Right lobe of liver (tissue), 6 donors: ENCODE data around the gene DHRSX. TPM values are rescaled to one million over a fixed set of nuclear protein-coding genes. Genes with fewer than 3 reads are reported as not detected.

Experiments used
- ATAC-seq, 4 donors: fragments of 200-7000 bp; cut with Tn5 transposase; one replicate each; pipeline ENCODE4 v1.9.1; 2020; ENCODE audit warnings: mild to moderate bottlenecking in 4 of 4, moderate library complexity in 4 of 4
- DNase-seq, 3 donors: peaks; one replicate each; pipeline ENCODE4 v3.0.0-alpha.2; 2020
- H3K27ac ChIP-seq, 3 donors: fragments of 200-600 bp; one replicate each; pipeline ENCODE4 v1.8.0; 2022
- H3K27me3 ChIP-seq, 2 donors: fragments of 200-600 bp; one replicate each; pipeline ENCODE4 v1.8.0; 2022
- H3K36me3 ChIP-seq, 4 donors: fragments of 200-600 bp; sonication (generic) in 1 of 4; one replicate each; pipeline versions ENCODE4 v1.5.1 to v1.8.0; 2017 to 2022; ENCODE audit warnings: control low read depth in 1 of 4
- H3K4me1 ChIP-seq, 4 donors: fragments of 200-600 bp; sonication (generic) in 1 of 4; one replicate each; pipeline versions ENCODE4 v1.5.1 to v1.8.0; 2017 to 2022; ENCODE audit warnings: control low read depth in 1 of 4
- H3K4me3 ChIP-seq, 3 donors: fragments of 200-600 bp; one replicate each; pipeline ENCODE4 v1.8.0; 2022
- H3K9me3 ChIP-seq, 4 donors: fragments of 200-600 bp; sonication (generic) in 1 of 4; one replicate each; pipeline versions ENCODE4 v1.5.1 to v1.8.0; 2017 to 2022; ENCODE audit warnings: control low read depth in 1 of 4
- POLR2A ChIP-seq: fragments of 450-650 bp; IDR thresholded peaks from one replicate; pipeline ENCODE4 v1.6.1; 2017; ENCODE audit warnings: antibody characterized with exemption, mild to moderate bottlenecking
- WGBS: methylation state at CpG from one replicate; pipeline ENCODE4 v1.1.6; 2018; ENCODE audit warnings: low coverage, low lambda C conversion rate; ENCODE audit not compliant: insufficient coverage; ENCODE audit errors: missing lambda C conversion rate; 5-methylcytosine and 5-hydroxymethylcytosine counted together
- intact Hi-C, 2 donors: fragments of 100-400 bp; cut with DNase I; formaldehyde crosslinking; loops; one replicate each; pipeline versions ENCODE4 v1.11.2 to v1.14.1; 2022
- total RNA-seq, 6 experiments: library from RNA; depleted of rRNA in 2 of 6; stranded (reverse); fragments of >200 nt in 2 of 6; fragmentation: NEBNext Ultra II Directional in 3 of 6; extraction: Animal tissue kit (Norgen Biotek cat#: 25700) in 3 of 6; gene quantifications; one replicate each; pipeline versions ENCODE4 v1.1.0 to v1.2.4, GENCODE V29; 2016 to 2023
- TF ChIP-seq, protein P1 (sequence below), 4 donors: fragments of 200-600 bp in 3 of 4; fragments of 450-650 bp in 1 of 4; IDR thresholded peaks; one replicate each; pipeline versions ENCODE4 v1.5.1 to v1.8.0; 2016 to 2022; ENCODE audit warnings: antibody characterized with exemption in 4 of 4, mild to moderate bottlenecking in 2 of 4
- donor health status: DM: no; HTN: yes; CAD: no.
- donor health status: DM: no; HTN: no; CAD: no.
- donor health status: DM: no; HTN: no; CAD: no.
- donor health status: DM: no; HTN: yes; CAD: no.
- donor health status: DM: no; HTN: yes; CAD: no.

Gene DHRSX
- total RNA-seq, 6 experiments from 2014 or later, result 15.6 to 34.5 (median 29.0) TPM

DNA sequence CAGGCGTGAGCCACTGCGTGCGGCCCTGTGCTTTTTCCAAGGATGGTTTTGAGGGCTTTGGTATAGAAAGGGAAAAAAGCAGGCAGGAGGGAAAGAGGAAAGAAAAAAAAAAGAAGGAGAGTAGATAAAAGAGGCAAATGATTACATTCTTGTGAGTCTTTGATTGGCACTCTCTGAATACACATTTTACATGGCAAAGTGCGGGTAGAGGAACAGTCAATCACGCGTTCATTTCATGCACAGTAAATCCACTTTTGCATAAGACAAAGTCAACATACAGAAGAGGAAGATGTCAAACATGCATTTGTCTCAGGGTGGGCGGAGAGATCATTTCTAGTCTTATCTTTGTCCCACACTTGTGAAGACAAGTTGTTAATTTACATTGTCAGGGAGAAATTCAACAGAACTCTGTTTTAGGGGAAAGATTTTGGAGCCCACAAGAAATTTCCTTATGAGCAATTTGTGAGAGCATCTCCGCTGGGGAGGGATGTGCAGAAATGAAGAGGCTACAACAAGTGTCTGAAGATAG is 183.2 kb downstream of the DHRSX start:
- Histone ChIP-seq H3K4me1 (peaks cover 0 to 14% (median 3%) of the 10 kb centered on the region in 4 donors), H3K9me3 (no peaks in the 10 kb centered on the region), H3K27ac (no peak overlapping the region), H3K36me3 (no peaks in the 10 kb centered on the region), H3K4me3 (no peak overlapping the region), H3K27me3 (no peaks in the 10 kb centered on the region)
- DNase-seq (no peak), ATAC-seq (no peak)
- intact Hi-C loops, result no loop called here
- TF ChIP-seq, protein P1, sequence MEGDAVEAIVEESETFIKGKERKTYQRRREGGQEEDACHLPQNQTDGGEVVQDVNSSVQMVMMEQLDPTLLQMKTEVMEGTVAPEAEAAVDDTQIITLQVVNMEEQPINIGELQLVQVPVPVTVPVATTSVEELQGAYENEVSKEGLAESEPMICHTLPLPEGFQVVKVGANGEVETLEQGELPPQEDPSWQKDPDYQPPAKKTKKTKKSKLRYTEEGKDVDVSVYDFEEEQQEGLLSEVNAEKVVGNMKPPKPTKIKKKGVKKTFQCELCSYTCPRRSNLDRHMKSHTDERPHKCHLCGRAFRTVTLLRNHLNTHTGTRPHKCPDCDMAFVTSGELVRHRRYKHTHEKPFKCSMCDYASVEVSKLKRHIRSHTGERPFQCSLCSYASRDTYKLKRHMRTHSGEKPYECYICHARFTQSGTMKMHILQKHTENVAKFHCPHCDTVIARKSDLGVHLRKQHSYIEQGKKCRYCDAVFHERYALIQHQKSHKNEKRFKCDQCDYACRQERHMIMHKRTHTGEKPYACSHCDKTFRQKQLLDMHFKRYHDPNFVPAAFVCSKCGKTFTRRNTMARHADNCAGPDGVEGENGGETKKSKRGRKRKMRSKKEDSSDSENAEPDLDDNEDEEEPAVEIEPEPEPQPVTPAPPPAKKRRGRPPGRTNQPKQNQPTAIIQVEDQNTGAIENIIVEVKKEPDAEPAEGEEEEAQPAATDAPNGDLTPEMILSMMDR (IDR thresholded peaks at IDR 0.05), result no peak
- TF ChIP-seq POLR2A, result no peak
- 98% methylated on average over 8 of the region's 8 CpGs for WGBS

DNA sequence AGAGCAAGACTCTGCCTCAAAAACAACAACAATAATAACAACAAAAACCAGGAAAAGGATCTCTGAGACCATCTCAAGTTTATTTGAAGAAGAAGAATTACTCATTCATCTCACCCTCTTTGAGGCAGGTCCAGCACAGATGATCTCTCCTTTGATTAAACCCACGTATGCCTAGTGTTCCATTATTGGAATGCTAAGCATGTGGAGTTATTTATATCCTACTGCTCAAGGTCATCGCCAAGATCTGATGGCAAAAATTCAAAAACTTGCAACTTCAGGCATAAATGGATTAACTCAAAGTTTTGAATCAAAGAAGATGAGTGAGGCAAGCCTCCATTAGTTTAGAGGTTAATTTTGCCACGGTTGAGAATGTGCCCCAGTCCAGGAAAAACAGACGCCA is 184.2 kb downstream of the DHRSX start:
- no peaks in the 10 kb centered on the region for H3K27me3 ChIP-seq
- DNase-seq, result no peak
- ATAC-seq, result no peak
- H3K4me3 ChIP-seq, result no peak overlapping the region
- no peak overlapping the region for H3K27ac ChIP-seq
- no peak for TF ChIP-seq POLR2A
- TF ChIP-seq, protein P1 (IDR thresholded peaks at IDR 0.05), result no peak
- peaks cover 0 to 7% (median 3%) of the 10 kb centered on the region in 4 donors for H3K4me1 ChIP-seq
- no peaks in the 10 kb centered on the region for H3K36me3 ChIP-seq
- no peaks in the 10 kb centered on the region for H3K9me3 ChIP-seq
- WGBS, result 63% methylated on average over 3 of the region's 4 CpGs
- intact Hi-C loops, result no loop called here

DNA sequence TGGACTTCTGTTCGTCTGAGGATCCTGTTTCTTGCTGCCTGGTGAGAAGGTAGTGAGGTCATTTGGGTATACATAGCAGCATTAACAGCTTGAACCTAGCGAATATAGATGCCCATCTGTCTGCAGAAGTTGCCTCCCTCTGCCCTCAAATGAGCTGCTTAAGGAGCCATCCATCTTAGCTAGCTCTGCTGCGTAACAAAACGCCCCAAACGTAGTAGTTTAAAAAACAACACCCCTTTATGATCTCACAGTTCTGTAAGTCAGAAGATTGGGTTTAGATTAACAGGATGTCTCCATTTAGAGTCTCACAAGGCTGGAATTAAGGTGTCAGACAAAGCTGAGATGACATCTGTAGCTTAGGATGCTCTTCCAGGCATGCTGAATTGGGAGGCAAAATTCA is 185.3 kb downstream of the DHRSX start:
- ATAC-seq (no peak), DNase-seq (no peak)
- H3K4me1 ChIP-seq, result peaks cover 0 to 5% (median 0%) of the 10 kb centered on the region in 4 donors
- H3K4me3 ChIP-seq, result no peak overlapping the region
- no peak overlapping the region for H3K27ac ChIP-seq
- intact Hi-C loops, result no loop called here
- no peaks in the 10 kb centered on the region for H3K36me3 ChIP-seq
- H3K27me3 ChIP-seq, result no peaks in the 10 kb centered on the region
- H3K9me3 ChIP-seq, result no peaks in the 10 kb centered on the region
- TF ChIP-seq, protein P1 (IDR thresholded peaks at IDR 0.05), result no peak
- no peak for TF ChIP-seq POLR2A
- WGBS, result 100% methylated on average over 3 of the region's 5 CpGs

GRCh38 chrX:2314831-2315365 is 185.9 kb downstream of the DHRSX start:
- ATAC-seq, result no peak
- DNase-seq, result no peak
- WGBS, result 76% methylated on average over 11 of the region's 14 CpGs
- H3K27ac ChIP-seq, result no peak overlapping the region
- no peaks in the 10 kb centered on the region for H3K27me3 ChIP-seq
- H3K4me1 ChIP-seq, result peaks cover 0 to 5% (median 0%) of the 10 kb centered on the region in 4 donors
- TF ChIP-seq, protein P1 (IDR thresholded peaks at IDR 0.05), result no peak
- TF ChIP-seq POLR2A, result no peak
- intact Hi-C loops, result no loop called here
- no peaks in the 10 kb centered on the region for H3K36me3 ChIP-seq
- H3K9me3 ChIP-seq, result no peaks in the 10 kb centered on the region
- H3K4me3 ChIP-seq, result no peak overlapping the region
